ENCODE data around the gene TEX10. TPM values are rescaled to one million over a fixed set of nuclear protein-coding genes. Genes with fewer than 3 reads are reported as not detected.
"Not testable (repeated sequence)": the region's sequence is repeated elsewhere in the genome, so short reads cannot be mapped to it uniquely, and the experiment has no call there.

TEX10 gene
- 10 to 100 TPM; 20.4 to 29.0 (median 23.9) TPM for polyA plus RNA-seq (ENCODE audit: insufficient read length in 10 of 10)
- long read RNA-seq, donor 1, full-length matches to known transcripts = 4 of 15 reads
- long read RNA-seq, donor 1, partial matches to known transcripts = 11 of 15 reads
- long read RNA-seq, donor 1, other reads (novel, unspliced or antisense) = 0 of 15 reads
- long read RNA-seq, donor 2, full-length matches to known transcripts = 8 of 13 reads
- long read RNA-seq, donor 2, partial matches to known transcripts = 5 of 13 reads
- long read RNA-seq, donor 2, other reads (novel, unspliced or antisense) = 0 of 13 reads
- long read RNA-seq, donor 3 = 0 reads
- long read RNA-seq, donor 4, full-length matches to known transcripts = 4 of 4 reads
- long read RNA-seq, donor 4, partial matches to known transcripts = 0 of 4 reads
- long read RNA-seq, donor 4, other reads (novel, unspliced or antisense) = 0 of 4 reads
- long read RNA-seq, donor 5, full-length matches to known transcripts = 6 of 6 reads
- long read RNA-seq, donor 5, partial matches to known transcripts = 0 of 6 reads
- long read RNA-seq, donor 5, other reads (novel, unspliced or antisense) = 0 of 6 reads
- long read RNA-seq, donor 6, full-length matches to known transcripts = 10 of 22 reads
- long read RNA-seq, donor 6, partial matches to known transcripts = 12 of 22 reads
- long read RNA-seq, donor 6, other reads (novel, unspliced or antisense) = 0 of 22 reads
- long read RNA-seq, donor 7, full-length matches to known transcripts = 1 of 1 reads
- long read RNA-seq, donor 7, partial matches to known transcripts = 0 of 1 reads
- long read RNA-seq, donor 7, other reads (novel, unspliced or antisense) = 0 of 1 reads
- long read RNA-seq, donor 8, full-length matches to known transcripts = 3 of 8 reads
- long read RNA-seq, donor 8, partial matches to known transcripts = 5 of 8 reads
- long read RNA-seq, donor 8, other reads (novel, unspliced or antisense) = 0 of 8 reads
- long read RNA-seq, donor 9 = 0 reads

DNA sequence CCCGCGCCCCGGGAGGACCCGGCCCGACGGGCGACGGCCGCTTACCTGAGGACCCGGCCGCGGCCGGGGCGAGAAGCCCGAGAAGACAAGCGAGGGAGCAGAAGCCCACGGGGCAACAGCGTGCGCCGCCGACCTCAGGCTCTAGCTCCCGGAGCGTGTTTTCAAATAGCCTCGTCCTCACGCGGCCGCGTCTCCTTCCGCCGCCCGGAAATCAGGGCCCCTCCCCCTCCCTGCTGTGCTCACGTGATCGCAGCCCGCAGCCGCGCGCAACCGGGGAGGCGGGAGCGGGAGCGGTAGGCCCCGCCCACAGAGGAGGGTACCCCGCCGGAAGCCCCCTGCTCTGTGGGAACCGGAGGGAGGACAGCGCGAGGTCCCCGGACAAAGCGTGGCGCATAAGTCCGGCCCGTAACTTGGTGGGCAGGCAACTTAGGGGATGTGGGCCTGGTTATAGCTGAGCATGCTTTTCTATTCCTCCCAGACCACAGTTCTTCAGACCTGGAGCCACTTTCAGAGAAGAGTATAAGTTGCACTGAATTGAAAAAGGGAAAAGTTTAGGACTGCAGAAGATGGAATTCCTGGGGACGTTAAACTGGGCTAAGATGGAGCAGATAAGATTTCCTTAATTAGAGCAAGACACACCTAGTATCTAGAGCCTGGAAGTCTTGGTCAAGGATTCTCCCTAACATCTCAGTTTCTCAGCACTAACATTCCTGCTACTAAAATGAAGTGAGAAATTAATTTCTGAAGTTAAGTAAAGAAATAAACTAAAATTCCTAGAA is at the start of gene TEX10:
Gene TEX10, minus strand, starts transcription at position 216 of the 779 bp plus-strand sequence. CDS start 3,579 bp downstream, outside the sequence.
- DNase-seq = peak; percentile 87 to 97 (median 94)

GRCh38 chr9:100401042-100401441 is 48.3 kb upstream of the TEX10 start:
- DNase-seq = no peak

- DNase-seq = no peak
These were observed 45.0 kb upstream of the TEX10 start for GRCh38 chr9:100397529-100398266.

- no peak for DNase-seq
These were observed 44.0 kb upstream of the TEX10 start for GRCh38 chr9:100396769-100397168.

GRCh38 chr9:100394816-100395215 is 42.1 kb upstream of the TEX10 start:
- DNase-seq = no peak

DNA sequence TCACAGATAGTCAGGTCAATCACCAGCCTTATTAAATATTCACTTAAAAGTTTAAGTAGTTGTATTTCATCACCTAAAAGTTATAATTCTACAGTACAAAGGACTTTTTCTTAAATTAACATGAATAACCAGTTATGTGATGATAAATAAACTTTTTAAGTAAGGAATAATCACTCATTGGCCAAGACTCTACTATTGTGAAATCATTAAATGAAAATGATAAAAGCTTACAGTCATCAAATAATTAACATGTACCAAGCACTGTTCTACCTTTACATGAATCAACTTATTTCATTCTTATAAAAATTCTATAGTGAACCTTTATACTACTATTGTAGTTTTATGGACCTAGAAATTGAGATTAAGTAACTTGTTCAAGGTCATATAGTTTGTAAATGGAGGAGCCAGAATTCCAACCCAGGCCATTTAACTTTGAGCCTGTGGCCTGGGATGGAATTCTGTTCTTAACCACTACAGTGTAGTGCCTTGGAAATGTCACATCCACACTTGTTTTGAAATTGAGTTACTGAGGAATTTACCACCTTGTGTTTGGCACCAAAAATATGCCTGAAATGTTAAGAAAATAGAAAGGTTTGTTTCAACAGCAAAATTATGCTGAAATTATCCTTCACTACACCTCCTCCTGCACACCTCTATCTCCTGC is 41.4 kb upstream of the TEX10 start:
- DNase-seq = no peak

GRCh38 chr9:100392989-100393388 is 40.2 kb upstream of the TEX10 start:
- DNase-seq = not testable (repeated sequence)

GRCh38 chr9:100379862-100380261 is 27.1 kb upstream of the TEX10 start:
- DNase-seq = peak in 1 of 3 donors; percentile 64

DNA sequence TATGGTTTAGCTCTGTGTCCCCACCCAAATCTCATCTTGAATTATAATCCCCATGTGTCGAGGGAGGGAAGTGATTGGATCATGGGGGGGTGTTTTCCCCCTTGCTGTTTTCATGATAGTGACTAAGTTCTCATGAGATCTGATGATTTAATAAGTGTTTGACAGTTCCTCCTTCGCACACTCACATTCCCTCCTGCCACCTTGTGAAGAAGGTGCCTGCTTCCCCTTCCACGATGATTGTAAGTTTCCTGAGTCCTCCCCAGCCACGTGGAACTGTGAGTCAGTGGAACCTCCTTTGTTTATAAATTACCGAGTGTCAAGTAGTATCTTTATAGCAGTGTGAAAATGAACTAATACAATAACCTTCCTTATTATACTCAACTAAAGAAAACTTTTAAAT is 24.3 kb upstream of the TEX10 start:
- DNase-seq = no peak

- DNase-seq = no peak
These were observed 22.9 kb upstream of the TEX10 start for GRCh38 chr9:100375658-100376057.

GRCh38 chr9:100372648-100373047 is 19.9 kb upstream of the TEX10 start:
- no peak for DNase-seq

GRCh38 chr9:100370064-100370723 is 17.5 kb upstream of the TEX10 start:
- no peak for DNase-seq

DNA sequence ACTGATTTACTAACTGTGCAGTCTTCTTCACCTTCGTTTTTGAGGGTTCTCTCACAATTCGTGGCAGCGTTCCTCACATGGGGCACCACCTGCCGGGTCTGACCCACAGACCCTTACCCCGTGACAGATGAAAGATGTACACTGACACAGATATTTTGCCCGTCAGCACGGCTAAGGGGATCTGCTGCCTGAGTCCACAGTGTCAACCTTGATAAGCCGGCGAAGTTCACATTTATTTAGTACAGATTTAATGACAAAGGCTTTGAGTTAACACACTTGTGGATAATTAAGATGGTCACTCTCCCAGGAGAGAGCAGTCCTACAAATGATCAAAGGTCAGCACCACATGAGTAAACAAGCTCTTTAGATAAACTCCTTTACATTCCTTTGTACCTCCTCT is 15.9 kb upstream of the TEX10 start:
- no peak for DNase-seq

DNA sequence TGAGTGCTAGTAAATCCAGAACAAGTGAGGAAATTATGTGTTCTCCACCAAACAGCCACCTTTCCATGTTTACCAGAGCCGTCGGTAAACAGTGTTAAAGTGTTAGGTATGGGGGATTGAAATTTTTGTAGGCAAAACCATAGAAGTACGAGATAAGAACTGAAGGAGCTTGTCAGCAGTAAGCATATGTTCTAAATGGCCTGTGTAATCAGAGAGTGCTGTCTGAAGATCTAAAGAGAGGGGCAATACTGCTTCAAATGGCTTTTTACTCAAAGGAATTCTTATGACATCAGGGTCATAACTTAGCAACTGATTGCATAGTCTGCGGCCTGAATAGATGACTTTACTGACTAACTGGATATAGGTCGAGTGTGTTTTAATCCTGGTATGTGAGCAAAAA is 13.4 kb upstream of the TEX10 start:
- no peak for DNase-seq

- DNase-seq = no peak
These were observed 11.3 kb upstream of the TEX10 start for GRCh38 chr9:100364013-100364412.

GRCh38 chr9:100359057-100359456 is 6.3 kb upstream of the TEX10 start:
- DNase-seq = no peak

DNA sequence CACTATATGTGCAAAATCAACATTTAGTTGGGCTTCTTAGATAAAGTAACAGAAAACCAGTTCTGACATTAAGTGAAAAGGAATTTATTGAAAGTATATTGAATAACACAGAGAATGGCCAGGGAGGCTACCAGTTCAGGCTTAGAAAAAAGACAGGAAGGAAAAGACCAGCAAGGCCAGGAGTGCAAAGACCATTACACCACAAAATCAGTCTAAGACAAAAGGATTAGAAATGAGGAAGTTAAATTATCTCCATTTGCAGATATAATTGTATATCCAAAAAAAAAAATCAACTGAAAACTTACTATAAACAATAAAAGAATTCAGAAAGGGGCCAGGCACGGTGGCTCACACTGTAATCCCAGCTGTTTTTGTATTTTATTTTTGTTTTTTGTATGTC is 4.8 kb upstream of the TEX10 start:
- no peak for DNase-seq

- no peak for DNase-seq
These were observed 2.8 kb upstream of the TEX10 start for GRCh38 chr9:100355561-100355960.

DNA sequence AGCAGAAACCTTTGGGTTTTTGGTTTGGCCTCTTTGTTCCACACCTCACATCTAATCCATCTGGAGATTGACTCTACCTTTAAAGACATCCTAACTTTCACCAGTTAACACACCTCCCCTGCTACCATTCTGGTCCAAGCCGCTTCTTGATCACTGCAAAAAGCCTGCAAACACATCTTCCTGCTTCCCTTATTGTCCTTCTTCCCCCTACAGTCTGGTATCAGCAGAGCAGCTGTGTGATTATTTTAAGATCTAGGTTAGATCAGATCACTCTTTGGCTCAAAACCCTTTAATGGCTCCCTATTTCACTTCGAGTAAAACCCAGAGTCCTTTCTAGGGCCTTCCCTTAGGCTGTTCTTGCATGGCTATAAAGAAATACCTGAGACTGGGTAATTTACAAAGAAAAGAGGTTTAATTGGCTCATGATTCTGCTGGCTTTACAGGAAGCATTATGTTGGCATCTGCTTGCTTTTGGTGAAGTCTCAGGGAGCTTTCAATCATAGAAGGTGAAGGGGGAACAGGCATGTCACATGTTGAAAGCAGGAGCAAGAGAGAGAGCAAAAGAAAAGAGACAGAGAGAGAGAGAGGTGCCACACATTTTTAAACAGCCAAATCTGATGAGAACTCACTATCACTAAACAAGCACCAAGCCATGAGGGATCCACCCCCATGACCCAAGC is 1.5 kb upstream of the TEX10 start:
- DNase-seq = no peak

Data from muscle of back (tissue), 13 donors.